HG03378 (cell line): ENCODE measurements around the gene GSTO1.

Experiments
- ATAC-seq: cut with Tn5 transposase; IDR thresholded peaks from one replicate; pipeline ENCODE4 v1.9.1; 2021; ENCODE audit warnings: mild to moderate bottlenecking, moderate library complexity; ENCODE audit not compliant: unreplicated experiment

Gene GSTO1

GRCh38 chr10:104250371-104250770 lies 4.3 kb upstream of the GSTO1 start:
- ATAC-seq, result no peak

- ATAC-seq, result no peak
Observed at GRCh38 chr10:104251443-104251842, 3.2 kb upstream of the GSTO1 start.

GRCh38 chr10:104252368-104252767 lies 2.3 kb upstream of the GSTO1 start:
- ATAC-seq, result no peak

GRCh38 chr10:104253106-104253505 lies 1.6 kb upstream of the GSTO1 start:
- no peak for ATAC-seq

- ATAC-seq, result no peak
Observed at GRCh38 chr10:104253606-104254410, 884 bp upstream of the GSTO1 start.

GRCh38 chr10:104255311-104255981 lies 754 bp downstream of the GSTO1 start:
- peak; percentile 48 for ATAC-seq

GRCh38 chr10:104256335-104256961 lies 1.8 kb downstream of the GSTO1 start:
- ATAC-seq, result no peak

- ATAC-seq, result no peak
Observed at GRCh38 chr10:104257235-104257634, 2.5 kb downstream of the GSTO1 start.

- no peak for ATAC-seq
Observed at GRCh38 chr10:104258209-104258608, 3.5 kb downstream of the GSTO1 start.

GRCh38 chr10:104259456-104259855 lies 4.8 kb downstream of the GSTO1 start:
- ATAC-seq, result no peak

GRCh38 chr10:104259999-104260774 lies 5.5 kb downstream of the GSTO1 start:
- no peak for ATAC-seq

GRCh38 chr10:104260775-104261115 lies 6.1 kb downstream of the GSTO1 start:
- ATAC-seq, result no peak

GRCh38 chr10:104262055-104262454 lies 7.4 kb downstream of the GSTO1 start:
- no peak for ATAC-seq

- no peak for ATAC-seq
Observed at GRCh38 chr10:104264783-104265182, 10.1 kb downstream of the GSTO1 start.

GRCh38 chr10:104267721-104268404 lies 13.2 kb downstream of the GSTO1 start:
- ATAC-seq, result no peak

GRCh38 chr10:104268405-104268712 lies 13.7 kb downstream of the GSTO1 start:
- no peak for ATAC-seq

GRCh38 chr10:104268713-104269645 lies 14.3 kb downstream of the GSTO1 start, which contains the start of gene GSTO2:
Gene GSTO2 (plus strand): TSS chr10:104269184. CDS start chr10:104274916, 5,732 bp downstream.
- ATAC-seq, result peak; percentile 99

- no peak for ATAC-seq
Observed at GRCh38 chr10:104273286-104273685, 18.6 kb downstream of the GSTO1 start.

GRCh38 chr10:104273899-104274575 lies 19.3 kb downstream of the GSTO1 start:
- ATAC-seq, result no peak
